GM19467 (cell line): Measurements from ENCODE around the gene PPM1L.

Experiments used
- ATAC-seq: cut with Tn5 transposase; IDR thresholded peaks from one replicate; pipeline ENCODE4 v1.9.1; 2021; ENCODE audit warnings: mild to moderate bottlenecking, moderate library complexity; ENCODE audit not compliant: unreplicated experiment

PPM1L gene

DNA sequence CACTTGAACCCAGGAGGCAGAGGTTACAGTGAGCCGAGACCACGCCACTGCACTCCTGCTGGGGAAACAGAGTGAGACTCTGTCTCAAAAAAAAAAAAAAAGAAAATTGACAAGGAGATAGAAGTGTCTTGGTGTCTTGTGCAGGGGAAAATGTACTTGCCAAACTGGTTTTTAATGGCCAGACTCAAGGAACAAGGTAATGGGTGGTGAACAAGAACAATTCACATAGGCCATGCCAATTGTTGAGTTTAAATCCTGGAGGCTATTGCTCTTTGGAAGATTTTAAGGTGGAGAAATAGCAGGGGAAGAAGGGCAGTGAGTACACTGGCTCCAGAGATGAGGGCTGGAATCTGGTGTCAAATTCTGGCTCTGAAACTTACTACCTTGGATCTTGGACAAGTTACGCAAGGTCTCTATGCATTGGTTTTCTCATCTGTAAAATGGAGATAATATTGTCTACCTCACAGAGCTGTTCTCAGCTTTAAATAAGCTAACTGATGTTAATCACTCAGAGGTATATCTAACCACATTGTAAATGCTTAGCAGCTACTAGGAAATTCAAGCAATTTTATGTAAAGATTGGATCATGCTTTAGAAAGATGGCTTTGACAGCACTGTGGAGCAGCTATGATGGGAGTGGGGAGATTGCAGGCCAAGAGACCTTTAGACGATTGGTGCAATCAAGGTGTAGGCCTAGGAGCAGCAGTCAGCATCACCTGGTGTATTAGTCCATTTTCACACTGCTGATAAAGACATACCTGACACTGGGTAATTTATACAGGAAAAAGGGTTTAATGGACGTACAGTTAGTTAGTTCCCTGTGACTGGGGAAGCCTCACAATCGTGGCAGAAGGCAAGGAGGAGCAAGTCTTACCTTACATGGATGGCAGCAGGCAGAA is 270.8 kb downstream of the PPM1L start:
- ATAC-seq = no peak

GRCh38 chr3:161028555-161029153 is 272.6 kb downstream of the PPM1L start:
- no peak for ATAC-seq

DNA sequence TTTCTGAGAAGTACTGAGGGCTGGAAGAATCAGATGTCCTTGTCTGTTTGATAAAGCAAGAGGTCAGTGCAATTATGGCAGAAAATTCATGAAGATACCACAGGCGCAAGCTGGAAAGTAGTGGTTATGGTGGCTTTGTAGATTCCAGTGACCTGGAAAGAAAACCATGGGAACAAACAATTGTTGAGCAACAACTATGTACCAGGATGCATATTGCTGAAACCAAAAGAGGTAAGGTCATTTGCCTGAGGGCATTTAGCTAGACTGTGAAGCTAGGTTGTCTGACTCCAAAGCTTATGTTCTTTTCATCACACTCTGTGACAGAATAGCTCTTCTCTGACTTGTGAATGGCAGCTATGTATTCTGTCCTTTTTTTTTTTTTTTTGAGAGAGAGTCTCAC is 275.1 kb downstream of the PPM1L start:
- no peak for ATAC-seq

- peak; percentile 86 for ATAC-seq
Observed at GRCh38 chr3:161034913-161035550, 279.0 kb downstream of the PPM1L start.

DNA sequence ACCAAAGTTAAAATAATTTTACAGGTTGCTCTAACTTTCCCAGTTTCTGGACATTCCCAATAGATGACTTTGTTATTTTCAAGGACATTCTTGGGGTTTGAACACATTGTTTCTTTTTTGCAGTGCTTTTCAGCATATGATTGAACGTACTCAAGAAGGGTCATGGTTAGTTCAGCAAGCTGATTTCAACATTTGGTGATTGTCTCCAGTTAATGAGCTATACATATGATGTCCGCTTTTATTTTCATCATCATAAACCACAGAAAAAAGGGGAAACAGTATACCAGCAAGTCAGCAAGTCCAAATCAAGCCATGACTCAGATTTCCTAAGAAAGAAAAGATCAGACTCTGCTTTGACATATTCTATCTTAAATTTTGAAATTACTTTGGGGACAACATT is 279.7 kb downstream of the PPM1L start:
- no peak for ATAC-seq

DNA sequence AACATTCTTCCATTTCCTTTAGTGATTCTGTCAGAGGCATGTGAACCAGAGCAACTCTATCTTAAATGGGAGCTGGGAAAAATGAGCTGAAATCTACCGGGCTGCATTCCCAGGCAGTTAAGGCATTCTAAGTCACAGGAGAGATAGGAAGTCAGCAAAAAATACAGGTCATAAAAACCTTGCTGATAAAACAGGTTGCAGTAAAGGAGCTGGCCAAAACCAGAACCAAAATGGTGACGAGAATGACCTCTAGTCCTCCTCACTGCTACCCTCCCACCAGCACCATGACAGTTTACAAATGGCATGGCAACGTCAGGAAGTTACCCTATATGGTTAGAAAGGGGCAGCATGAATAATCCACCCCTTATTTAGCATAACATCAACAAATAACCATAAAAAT is 282.7 kb downstream of the PPM1L start:
- ATAC-seq = no peak

- no peak for ATAC-seq
Observed at GRCh38 chr3:161042023-161042501, 286.0 kb downstream of the PPM1L start.

- ATAC-seq = peak; percentile 63
Observed at GRCh38 chr3:161043336-161044035, 287.5 kb downstream of the PPM1L start.

DNA sequence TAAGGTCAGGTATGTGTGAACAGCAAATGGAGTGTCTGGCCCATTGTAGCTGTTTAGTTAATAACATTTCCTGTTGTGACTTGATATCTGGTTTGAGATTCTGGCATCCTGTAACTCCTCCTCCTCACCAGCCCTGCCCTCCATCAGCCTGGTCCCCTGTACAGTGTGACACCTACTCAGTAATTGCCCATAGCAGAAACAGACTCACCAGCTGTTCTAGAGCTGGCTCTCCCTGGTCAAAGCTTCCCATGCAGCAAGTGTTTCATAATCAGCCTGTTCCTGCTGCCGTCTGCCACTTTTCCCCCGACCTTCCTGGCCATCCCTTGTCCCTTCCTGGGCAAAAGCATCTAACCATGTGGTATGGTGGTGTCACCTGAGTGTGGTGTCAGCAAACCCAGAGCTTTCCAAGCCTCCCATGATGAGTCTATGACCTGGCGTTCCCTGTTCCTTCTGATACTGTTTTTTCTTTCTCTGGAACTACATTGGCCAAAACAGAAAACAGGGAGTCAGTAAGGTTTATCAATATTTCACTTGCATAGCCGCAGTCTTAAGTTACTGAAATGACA is 293.7 kb downstream of the PPM1L start:
- no peak for ATAC-seq

GRCh38 chr3:161050935-161051334 is 294.9 kb downstream of the PPM1L start:
- no peak for ATAC-seq

GRCh38 chr3:161051856-161052255 is 295.8 kb downstream of the PPM1L start:
- no peak for ATAC-seq

DNA sequence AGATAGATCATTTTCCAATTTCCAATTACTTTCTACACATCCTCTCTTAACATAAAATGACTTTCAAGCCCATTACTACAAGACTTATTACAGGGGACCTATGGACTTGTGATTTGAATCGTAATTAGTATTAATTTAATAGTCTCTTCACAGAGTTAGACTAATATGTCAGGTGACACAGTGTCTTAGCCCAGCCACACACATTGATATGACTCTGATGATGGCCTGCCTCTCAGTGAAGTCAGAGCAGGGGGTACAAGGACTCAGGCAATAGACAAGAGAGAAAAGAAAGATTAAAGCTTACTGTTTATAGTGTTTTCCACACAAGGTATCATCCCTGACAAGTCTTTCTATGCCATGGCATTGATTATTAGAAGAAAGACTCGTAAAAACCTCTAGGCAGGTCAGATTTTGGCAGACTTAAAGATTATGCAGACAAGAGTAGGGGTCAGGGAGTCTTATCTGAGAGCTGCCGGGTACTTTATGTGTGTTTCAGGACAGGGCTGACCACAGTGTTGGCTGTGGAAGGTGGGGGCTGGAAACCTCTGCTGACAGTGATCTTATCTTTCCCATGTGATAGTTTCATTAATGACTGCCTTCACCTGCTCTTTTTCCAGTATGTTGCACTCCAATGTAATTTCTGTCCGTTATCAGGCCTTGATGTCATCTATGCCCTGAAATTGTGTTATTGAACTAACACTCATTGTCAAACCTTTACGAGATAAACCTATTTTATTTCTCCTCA is 299.0 kb downstream of the PPM1L start:
- no peak for ATAC-seq

DNA sequence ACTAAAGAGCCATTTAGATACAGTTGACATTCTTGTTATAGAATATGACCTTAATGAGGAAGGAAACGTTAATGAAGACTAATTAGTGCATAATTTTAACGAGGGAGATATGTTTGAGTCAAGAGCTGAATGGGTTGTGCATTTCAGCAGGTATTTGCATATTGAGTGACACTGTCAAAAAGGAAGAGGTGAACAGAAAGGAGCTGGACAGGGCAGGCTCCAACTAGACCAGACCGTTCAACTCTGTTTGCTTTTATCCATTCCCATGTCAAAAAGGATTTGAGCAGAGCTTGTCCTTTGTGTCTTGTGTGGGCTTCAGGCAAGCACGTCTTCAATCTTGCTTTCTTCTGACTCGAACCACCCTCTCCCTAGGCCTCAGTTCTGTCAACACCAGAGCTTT is 308.4 kb downstream of the PPM1L start:
- no peak for ATAC-seq

DNA sequence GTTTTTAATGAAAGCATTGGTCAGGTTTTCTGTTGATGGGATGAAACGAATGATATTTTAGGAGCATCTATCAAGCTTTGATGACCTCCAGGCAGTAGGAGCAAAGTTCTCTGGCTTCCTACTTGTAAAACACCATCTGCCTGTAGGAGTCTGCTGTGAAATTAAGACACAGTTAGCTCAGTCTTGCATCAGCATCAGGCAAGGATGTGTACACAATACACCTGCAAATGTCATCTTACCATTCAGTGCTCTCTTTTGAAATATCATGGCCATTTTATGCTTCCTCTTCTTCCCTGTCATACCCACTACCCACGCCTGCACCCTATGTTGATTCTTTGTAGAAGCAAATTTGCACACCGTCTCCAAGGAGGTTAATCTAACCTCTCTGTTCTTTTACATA is 310.9 kb downstream of the PPM1L start:
- ATAC-seq = no peak

- peak; percentile 31 for ATAC-seq
Observed at GRCh38 chr3:161067335-161067734, 311.3 kb downstream of the PPM1L start.

DNA sequence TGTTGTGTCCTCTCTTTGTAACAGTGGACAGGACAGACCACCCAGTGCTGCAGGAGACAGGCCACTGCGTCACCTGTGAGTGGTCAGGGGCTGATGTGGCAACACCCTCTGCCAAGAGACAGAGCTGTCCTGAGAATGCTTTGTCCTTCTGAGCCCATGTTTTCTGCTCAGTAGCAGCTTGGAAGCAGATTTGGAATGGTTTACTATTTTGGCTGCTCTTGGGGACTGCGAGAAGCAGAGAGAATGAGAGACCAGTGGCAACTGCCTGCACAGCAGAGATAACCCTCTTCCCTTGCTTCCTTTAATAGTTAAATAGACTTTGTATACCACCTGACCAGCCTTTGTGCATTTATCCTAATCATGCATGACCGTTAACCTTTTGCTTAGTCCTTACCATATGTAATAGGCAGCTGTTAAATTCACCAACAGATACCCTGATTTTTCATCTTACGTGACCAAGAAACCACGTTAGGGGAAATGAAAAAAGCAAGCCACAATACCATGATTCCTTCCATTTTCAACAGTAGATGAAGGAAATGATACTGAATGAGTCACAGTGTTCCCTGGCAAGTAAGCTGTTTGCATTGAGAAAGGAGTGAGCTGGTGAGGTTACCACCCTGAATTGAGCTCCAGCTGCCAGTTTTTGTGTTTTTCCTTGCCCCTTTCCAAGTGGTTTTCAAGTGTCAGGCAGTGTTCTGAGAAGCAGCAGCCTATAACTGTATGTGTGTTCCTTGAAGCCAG is 313.6 kb downstream of the PPM1L start:
- peak; percentile 94 for ATAC-seq

DNA sequence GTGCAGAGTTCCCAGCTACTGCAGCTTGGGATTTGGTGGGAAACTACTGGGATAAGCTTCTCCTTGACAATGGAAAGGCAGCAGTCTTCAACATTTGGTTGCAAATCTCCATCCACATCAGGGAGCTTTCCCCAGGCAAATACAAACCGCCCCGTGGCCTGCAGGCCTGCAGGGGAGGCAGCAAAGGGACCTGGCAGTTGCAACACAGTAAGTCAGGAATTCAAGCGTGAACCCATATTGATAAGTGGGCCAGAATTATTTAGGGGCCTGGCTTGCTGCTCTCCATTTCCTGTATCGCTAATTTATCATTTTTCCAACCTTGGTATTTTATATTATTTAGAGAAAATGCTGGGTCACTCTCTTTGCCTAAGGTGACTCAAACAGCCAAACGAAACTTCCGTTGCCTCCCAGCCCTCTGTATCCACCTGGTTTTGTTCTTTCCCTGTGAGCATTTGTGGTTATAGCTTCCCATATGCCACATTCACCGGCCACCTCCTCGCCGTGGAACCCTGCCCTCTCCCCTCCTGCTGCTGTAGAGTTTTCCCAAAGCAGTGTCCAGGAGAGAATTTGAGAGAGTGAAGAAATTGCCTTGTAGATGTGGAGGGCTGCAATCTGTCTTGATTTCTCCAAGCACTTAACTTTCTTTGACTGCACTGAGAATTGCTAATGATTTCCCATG is 314.4 kb downstream of the PPM1L start:
- ATAC-seq = no peak

DNA sequence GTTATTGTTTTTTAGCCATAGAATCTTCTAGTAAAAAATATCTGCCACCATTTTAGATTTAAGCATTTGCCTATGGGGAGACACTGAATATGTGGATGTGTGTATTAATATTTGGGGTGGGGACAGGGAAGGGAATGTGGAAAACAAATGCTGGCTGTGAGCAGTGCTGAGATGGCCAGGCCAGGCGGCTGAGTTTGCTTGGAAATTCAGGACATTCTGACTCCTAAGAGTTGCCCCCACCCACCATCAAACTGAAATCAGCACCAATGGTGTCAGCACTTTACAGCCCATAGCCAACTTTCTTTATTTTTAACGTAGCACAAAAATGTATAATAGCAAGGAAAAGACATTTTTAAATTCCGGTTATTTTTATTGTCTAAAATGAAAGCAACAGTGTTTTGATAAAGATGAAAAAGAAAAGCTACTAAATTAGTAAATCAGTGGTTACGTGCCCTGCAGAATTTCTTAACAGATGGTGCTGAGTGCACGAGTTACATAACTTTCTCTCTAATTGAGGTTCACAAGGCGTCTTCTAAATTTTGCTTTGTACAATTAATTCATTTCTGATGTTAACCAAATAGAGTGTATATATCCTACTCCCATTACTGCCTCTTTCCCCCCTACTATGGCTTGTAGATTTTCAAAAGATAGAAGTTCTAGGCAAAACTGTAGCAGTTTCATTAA is 315.1 kb downstream of the PPM1L start:
- ATAC-seq = no peak
